ENCODE results near the gene NANOS3. TPM values are rescaled to one million over a fixed set of nuclear protein-coding genes. Genes with fewer than 3 reads are reported as not detected.

Gene NANOS3
- total RNA-seq, 1 donor from 2014 or later, result not detected

DNA sequence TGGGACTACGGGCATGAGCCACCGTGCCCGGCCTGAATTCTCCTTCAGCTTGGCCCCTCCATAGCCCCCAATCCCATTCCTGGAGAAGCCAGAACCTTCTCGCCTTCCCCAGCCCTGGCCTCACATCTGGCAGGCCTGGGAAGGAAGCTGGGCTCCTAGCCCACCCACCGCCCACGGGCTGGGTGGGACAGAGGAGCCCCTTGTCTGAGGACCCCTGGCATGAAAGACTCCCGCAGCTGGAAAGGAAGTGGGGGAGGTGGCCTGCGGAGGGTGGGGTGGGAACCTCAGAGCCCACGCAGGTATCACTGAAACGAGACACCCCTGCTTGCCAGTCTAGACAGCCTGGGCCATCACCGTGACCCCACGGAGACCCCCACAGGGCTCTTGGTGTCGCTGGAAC, 7.7 kb upstream of the NANOS3 start:
- Histone ChIP-seq H3K27me3 (ENCODE audit: control insufficient read depth, insufficient read depth, low read length) (no peaks in the 10 kb centered on the region), H3K4me3 (ENCODE audit: low read depth, low read length) (no peak overlapping the region), H3K36me3 (ENCODE audit: control insufficient read depth, insufficient read depth, low read length) (no peaks in the 10 kb centered on the region)
- no peak for DNase-seq (ENCODE audit: low read depth)
- TF ChIP-seq, protein P1, sequence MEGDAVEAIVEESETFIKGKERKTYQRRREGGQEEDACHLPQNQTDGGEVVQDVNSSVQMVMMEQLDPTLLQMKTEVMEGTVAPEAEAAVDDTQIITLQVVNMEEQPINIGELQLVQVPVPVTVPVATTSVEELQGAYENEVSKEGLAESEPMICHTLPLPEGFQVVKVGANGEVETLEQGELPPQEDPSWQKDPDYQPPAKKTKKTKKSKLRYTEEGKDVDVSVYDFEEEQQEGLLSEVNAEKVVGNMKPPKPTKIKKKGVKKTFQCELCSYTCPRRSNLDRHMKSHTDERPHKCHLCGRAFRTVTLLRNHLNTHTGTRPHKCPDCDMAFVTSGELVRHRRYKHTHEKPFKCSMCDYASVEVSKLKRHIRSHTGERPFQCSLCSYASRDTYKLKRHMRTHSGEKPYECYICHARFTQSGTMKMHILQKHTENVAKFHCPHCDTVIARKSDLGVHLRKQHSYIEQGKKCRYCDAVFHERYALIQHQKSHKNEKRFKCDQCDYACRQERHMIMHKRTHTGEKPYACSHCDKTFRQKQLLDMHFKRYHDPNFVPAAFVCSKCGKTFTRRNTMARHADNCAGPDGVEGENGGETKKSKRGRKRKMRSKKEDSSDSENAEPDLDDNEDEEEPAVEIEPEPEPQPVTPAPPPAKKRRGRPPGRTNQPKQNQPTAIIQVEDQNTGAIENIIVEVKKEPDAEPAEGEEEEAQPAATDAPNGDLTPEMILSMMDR (IDR thresholded peaks at IDR 0.05; ENCODE audit: insufficient read depth, low read length, poor library complexity, severe bottlenecking), result no peak

DNA sequence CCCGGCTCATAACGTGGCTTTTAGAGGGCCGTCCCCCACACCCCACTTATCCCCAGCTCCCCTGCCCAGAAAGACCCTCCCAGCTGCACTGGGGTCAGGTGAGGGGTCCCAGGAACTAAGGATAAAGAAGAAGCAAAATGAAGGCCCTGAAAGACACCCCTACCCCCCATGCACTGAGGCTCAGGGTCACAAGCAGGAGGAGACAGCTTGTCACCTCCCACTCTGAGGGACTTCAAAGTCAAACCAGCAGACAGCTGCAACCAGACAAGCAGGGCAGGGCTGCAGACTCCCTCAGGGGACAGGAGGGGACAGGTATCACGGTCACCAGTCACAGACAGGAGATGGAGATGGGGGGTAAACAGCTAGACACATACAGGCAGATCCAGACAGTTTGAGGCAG, 6.1 kb upstream of the NANOS3 start:
- TF ChIP-seq, protein P1 (IDR thresholded peaks at IDR 0.05; ENCODE audit: insufficient read depth, low read length, poor library complexity, severe bottlenecking), result no peak
- Histone ChIP-seq H3K36me3 (ENCODE audit: control insufficient read depth, insufficient read depth, low read length) (no peaks in the 10 kb centered on the region), H3K27me3 (ENCODE audit: control insufficient read depth, insufficient read depth, low read length) (no peaks in the 10 kb centered on the region), H3K4me3 (ENCODE audit: low read depth, low read length) (no peak overlapping the region)
- DNase-seq (ENCODE audit: low read depth), result no peak

DNA sequence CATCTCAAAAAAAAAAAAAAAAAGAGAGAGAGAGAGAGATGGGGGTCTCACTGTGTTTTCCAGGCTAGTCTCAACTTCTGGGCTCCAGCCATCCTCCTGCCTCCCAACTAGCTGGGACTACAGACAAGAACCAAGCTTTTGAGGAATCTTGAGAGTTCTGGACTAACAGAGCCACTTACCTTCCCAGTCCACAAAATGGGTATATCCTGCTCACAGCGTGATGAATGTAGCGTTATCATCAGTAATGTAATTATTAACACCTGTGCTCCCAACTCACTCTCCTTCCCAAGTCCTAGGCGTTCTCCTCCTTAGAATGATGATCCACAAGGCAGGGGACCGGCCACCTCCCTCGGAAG, 4.6 kb upstream of the NANOS3 start:
- H3K27me3 ChIP-seq (ENCODE audit: control insufficient read depth, insufficient read depth, low read length), result no peaks in the 10 kb centered on the region
- DNase-seq (ENCODE audit: low read depth), result no peak
- H3K4me3 ChIP-seq (ENCODE audit: low read depth, low read length), result no peak overlapping the region
- TF ChIP-seq, protein P1 (IDR thresholded peaks at IDR 0.05; ENCODE audit: insufficient read depth, low read length, poor library complexity, severe bottlenecking), result no peak
- H3K36me3 ChIP-seq (ENCODE audit: control insufficient read depth, insufficient read depth, low read length), result no peaks in the 10 kb centered on the region

DNA sequence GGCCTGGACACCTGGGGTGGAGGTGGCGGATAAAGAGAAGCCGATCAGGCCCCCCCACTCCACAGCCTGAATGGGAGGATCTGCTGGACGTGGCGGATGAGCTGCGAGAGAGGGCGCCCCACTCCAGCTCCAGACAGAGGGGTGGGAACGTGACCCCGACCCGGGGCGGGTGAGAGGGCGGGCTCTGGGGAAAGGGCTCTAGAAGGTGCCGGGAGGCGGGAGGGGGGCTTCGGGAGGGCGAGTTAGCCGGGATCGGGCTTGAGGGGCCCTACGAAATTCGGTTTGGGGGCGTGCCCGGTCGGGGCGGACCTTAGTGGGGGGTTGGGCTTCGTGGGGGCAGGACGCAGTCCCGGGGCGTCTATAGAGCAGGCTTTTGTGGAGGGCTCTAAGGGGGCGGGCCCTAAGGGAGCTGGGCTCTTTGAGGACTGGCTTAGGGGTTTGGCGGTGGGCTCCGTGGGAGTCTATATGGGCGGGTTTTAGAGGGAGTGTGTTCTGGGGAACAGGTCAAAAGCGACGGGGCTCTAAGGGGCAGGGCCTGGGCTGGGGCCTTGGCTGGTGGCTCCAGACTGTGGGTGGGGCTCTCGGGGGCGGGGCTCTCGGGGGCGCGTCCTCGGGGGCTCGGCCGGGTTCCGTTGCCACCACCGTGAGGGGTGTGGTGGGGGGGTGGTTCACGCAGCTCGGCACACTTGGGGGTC, 4.1 kb upstream of the NANOS3 start:
- TF ChIP-seq, protein P1 (IDR thresholded peaks at IDR 0.05; ENCODE audit: insufficient read depth, low read length, poor library complexity, severe bottlenecking), result peak; percentile 25
- no peaks in the 10 kb centered on the region for H3K36me3 ChIP-seq (ENCODE audit: control insufficient read depth, insufficient read depth, low read length)
- H3K27me3 ChIP-seq (ENCODE audit: control insufficient read depth, insufficient read depth, low read length), result no peaks in the 10 kb centered on the region
- H3K4me3 ChIP-seq (ENCODE audit: low read depth, low read length), result peak overlapping the region; percentile 21
- DNase-seq (ENCODE audit: low read depth), result no peak

DNA sequence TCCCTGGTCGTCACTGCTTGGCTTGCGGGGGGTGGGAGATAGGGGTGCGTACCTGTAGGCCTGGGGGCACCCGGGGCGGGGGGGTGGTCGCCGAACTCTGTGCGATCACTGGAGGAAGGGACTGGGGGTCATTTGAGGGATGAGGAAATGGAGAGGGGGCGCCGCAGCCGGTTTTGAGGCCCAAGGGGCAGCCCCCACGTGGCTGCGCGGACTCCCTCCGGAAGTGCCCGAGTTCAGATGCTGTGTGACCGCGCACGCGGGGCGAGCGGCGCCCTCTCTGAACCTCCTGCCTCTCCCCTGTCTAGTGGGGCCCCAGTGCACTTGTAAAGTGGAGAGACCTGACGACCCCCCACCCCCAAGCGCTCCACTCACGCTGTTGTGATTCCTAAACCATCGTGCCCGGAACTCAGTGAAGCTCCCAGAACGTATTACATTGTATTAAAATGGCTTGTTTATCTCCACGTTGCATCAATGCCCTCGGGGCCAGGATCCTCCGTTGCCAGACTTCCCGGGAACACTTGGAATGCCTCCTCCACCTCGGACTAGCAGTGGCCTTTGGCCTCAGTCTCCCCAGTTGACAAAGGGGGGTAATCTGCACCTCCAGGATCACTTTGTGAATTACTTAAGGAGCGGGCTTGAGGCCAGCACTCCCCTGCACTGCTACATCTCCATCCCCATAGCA, 3.0 kb upstream of the NANOS3 start:
- DNase-seq (ENCODE audit: low read depth), result no peak
- TF ChIP-seq, protein P1 (IDR thresholded peaks at IDR 0.05; ENCODE audit: insufficient read depth, low read length, poor library complexity, severe bottlenecking), result no peak
- Histone ChIP-seq H3K27me3 (ENCODE audit: control insufficient read depth, insufficient read depth, low read length) (no peaks in the 10 kb centered on the region), H3K4me3 (ENCODE audit: low read depth, low read length) (no peak overlapping the region), H3K36me3 (ENCODE audit: control insufficient read depth, insufficient read depth, low read length) (no peaks in the 10 kb centered on the region)
